ENCODE results near the gene ENGASE. TPM values are rescaled to one million over a fixed set of nuclear protein-coding genes. Genes with fewer than 3 reads are reported as not detected.
"Not testable (repeated sequence)": the region's sequence is repeated elsewhere in the genome, so short reads cannot be mapped to it uniquely, and the experiment has no call there.

Gene ENGASE, protein sequence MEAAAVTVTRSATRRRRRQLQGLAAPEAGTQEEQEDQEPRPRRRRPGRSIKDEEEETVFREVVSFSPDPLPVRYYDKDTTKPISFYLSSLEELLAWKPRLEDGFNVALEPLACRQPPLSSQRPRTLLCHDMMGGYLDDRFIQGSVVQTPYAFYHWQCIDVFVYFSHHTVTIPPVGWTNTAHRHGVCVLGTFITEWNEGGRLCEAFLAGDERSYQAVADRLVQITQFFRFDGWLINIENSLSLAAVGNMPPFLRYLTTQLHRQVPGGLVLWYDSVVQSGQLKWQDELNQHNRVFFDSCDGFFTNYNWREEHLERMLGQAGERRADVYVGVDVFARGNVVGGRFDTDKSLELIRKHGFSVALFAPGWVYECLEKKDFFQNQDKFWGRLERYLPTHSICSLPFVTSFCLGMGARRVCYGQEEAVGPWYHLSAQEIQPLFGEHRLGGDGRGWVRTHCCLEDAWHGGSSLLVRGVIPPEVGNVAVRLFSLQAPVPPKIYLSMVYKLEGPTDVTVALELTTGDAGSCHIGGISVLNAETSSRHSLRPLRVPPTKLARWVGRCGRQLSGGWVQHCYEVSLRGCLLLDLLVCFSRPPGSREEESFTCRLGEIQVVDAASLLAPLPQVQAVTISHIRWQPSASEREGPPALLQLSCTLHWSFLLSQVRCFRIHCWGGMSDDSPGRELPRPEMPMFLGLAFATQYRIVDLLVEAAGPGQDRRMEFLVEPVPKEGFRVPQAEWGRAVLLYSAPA
- total RNA-seq, result 7.0 and 9.1 TPM in 2 replicates

DNA sequence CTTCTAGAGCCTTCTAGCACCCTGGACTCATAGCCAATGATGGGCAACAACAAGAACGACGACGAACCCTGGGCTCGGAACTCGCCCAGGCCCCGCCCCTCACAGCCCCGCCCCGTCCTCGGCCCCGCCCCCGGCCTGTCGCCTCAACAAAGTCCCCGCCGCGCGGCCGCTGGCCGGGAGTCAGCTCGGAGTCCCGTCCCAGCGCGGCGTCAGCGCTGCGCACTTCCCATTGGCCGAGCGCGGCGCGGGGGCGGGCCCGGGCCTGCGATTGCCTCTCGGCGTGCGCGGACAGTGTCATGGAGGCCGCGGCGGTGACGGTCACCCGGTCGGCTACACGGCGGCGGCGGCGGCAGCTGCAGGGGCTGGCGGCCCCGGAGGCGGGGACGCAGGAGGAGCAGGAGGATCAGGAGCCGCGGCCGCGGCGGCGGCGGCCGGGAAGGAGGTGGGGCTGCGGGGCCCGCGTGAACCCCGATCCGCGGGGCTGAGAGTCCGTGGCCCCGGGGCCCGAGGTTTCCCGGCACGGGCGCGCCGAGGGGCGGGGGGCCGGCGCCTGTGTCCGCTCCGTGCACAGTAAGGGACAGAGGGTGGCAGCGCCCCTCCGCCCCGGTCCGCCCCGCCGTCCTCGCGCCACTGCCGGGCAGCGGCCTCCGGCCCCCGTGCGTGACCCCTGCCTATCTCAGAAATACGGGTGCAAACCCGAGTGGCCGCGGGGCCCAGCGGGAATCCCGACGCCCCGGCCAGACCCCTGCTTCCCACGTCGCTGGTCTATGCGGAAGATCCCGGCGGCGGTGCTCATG is at the start of gene ENGASE:
TSS of gene ENGASE (plus strand) at position 176 of the 797 bp plus-strand sequence. CDS start at position 297, 121 bp downstream.
- peak; percentile 92 to 95 for DNase-seq (ENCODE audit: low read depth in 2 of 2)

DNA sequence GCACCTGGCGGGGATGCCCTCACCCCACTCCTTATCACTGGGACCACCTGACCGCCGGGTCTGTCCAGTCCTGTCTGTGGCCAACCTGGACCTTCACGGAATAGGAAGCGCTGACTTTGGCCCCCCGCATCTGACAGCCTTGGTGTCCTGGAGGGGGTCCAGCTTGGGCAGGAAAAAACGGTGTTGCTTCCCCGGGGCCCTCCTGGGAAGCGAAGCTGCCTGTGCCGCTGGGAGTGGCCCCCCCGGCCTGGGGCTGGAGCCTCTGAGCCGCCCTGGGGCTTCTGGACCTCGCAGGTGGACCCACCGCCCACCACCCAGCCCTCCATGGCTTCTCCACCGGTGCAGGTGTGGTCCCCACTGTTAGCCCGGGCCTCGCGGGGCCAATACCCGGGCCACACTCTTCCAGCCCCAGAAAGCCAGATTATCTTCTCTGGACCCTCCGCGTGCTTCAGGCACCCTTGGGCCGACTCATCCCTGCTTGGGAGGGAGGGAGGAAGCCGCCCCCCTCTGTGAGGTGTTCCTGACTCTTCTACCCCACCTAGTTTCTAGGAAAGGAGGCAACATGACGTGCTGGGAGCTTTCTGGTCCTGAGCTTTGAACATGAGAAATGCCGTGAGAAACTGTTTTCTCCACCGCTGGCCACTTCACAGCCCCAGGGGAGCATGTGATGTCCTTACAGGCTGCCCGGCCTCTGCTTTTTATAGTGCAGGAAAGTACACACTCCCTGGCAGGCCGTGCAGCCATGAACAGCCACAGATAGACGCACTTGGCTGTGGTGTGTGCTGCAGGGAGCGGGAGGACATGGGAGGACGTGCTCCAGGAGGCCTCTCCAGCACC is 49.5 kb upstream of the ENGASE start:
- DNase-seq (ENCODE audit: low read depth in 2 of 2), result no peak

DNA sequence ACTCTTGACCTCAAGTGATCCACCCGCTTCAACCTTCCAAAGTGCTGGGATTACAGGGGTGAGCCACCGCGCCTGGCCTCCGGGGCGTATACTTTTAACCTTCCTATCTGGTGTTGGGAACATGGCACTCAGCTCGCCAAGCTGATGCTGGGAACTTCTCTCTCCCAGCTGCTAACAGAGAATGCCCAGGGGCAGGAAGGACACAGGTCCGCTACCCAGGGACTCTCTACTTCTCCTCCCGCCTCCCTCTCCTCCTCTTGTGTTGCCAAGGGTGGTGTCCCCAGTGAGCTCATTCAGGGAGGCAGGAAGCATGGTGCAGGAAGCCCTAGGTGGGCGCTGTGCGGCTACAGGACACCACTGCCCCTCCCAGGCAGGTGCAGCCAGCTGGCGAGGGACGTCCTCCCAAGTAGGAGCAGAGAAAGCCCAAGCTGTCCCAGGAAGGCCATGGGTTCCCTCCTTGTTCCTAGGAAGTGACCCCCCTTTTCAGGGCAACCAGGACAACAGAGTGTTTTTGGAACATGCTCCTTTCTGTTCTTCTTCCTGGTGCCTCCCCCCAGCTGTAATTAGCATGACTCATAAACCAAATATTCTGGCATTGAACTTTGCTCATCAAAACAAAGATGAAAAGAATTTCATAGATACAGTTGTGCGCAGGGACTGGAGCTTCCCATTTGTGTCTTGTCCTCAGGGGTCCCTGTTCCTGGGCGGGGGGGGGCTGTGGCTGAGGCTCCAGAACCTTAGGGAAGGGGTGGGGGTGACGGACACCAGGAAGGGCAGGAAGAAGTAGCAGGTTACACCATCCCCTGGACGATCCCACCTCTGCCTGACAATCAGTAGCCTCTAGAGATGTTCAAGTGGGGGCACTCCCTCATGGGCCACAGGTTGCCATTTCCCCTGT is 48.0 kb upstream of the ENGASE start:
- DNase-seq (ENCODE audit: low read depth in 2 of 2), result peak; percentile 29 to 70

DNA sequence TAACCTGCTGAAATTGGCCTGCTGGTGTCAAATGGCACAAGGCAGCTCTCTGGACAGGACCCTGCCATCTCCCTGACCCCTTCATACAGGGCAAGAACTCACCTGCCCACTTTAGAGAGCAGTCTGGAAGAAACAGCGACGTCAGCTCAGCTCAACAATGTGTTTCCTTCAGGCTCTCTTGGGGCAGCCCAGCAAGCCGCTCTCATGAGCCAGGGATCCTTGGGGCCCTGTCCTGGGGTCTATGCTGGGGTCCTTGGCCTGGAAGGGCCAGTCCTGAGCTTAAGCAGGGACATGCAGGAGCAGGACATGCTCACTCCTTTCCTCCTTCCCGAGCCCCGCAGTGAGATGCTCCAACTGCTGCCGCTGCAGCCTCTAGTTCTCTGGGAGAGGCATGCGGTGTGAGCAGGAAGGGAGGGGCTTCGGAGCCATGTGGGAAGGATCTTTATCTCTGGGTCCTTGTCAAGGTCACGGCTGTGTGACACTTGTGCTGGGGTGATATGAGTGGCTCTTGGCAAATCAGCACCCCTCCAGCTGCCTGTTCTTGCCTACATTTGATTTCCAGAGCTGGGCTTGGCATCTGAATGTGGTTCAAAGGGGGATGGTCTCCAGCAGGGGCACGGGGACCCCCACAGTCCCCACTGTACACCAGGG is 47.2 kb upstream of the ENGASE start:
- no peak for DNase-seq (ENCODE audit: low read depth in 2 of 2)

DNA sequence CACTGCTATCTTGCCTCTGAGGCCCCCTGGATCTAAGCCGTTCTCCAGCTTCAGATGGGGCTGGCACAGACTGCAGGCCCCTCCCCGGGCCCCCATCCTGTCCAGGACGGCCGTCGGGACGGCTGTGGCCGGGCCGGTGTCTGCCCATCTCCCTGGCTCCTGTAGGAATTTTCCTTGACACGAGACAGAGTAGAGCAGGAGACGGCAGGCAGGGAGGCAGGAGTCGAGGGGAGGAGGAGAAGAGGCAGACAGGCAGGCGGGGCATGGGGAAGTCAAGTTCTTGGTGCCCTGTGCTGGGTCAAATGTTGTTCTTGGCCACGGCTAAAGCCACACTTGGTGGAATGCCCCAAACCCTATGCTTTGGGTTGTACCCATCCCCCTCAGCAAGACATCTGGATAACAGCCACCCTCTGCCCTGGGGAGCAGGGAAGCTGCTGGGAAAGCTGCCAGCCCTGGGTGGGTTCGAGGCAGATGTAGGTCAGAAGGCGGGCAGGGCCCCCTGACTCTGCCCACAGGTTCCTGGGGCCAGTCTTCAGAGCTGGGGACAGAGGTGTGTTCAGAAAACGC is 46.6 kb upstream of the ENGASE start:
- DNase-seq (ENCODE audit: low read depth in 2 of 2), result peak in 1 of 2 donors; percentile 25

DNA sequence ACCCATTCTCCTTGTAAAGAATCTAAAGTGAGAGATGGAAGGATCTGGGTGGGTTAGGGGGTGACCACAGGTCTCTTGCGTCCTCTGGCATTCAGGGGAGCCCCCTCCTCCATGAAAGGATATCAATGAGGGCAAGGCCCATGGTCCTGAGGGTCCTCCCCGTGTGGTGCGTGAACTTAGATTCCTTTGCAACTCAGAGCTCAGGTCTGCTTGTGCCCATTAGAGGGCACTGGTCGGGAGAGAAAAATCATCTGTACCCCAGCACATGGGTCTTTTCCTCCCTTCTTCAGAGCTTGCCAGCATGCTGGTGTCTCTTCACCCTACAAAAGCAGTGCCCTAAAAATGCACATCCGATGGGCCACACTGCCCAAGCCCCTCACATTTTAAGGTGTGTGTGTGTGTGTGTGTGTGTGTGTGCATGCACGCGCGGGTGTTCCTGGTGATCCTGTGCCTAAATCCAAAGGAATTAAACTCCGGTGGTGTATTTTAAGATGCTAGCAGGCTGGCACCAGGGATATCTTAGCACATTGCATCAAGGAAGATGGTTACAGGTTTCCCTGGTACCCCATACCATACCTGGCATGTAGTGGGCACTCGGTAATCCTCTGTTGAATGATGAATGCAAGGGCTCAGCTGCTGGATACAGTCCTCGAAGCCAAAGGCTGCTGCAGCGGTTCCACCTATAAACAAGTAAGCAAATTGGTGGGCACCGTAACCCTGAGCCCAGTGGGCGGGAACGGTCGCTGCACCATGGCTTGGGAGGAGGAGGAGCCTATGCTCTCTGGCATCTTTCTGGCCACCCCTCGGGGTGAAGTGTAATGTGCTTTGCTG is 45.9 kb upstream of the ENGASE start:
- no peak for DNase-seq (ENCODE audit: low read depth in 2 of 2)

DNA sequence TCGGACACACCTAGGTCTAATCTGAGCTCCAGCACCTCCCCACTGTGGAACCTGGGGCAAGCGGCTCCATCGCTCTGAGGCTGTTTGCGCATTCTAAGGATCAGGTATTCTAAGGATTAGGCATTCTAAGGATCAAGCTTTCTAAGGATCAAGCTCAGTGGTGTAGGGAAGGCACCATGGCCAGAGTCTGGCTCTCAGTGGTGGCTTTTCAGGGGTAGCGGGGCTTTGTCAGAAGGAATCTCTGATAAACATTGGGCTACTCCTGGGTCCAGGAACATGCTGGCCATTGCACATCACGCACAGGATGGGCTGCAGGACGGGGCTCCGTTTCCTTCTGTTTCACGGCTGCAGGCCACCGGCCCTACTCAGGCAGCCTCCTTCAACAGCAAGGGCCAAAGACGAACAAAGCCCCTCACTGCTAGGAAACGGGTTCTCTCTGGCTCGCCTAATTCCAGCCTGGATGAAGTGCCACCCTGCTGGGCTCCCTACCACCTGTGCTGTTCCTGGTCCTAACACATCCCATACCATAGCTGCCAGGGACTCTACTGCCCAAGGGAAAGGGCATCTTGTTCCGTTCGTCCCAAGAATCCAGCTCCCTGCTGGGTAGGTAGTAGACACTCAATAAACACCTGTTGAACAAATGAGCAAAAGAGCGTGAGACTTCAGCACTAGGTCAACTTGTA is 45.2 kb upstream of the ENGASE start:
- DNase-seq (ENCODE audit: low read depth in 2 of 2), result no peak

DNA sequence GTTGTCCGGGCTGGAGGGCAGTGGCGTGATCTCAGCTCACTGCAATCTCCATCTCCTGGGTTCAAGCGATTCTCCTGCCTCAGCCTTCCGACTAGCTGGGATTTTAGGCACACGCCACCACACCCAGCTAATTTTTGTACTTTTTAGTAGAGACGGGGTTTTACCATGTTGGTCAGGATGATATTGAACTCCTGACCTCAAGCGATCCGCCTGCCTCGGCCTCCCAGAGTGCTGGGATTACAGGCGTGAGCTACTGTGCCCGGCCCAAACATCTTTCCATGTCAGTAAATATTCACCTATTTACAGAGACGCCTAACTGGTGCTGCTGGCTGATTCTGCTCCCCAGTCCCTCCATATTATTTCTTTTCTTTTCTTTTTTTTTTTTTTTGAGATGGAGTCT is 44.0 kb upstream of the ENGASE start:
- not testable (repeated sequence) for DNase-seq (ENCODE audit: low read depth in 2 of 2)

DNA sequence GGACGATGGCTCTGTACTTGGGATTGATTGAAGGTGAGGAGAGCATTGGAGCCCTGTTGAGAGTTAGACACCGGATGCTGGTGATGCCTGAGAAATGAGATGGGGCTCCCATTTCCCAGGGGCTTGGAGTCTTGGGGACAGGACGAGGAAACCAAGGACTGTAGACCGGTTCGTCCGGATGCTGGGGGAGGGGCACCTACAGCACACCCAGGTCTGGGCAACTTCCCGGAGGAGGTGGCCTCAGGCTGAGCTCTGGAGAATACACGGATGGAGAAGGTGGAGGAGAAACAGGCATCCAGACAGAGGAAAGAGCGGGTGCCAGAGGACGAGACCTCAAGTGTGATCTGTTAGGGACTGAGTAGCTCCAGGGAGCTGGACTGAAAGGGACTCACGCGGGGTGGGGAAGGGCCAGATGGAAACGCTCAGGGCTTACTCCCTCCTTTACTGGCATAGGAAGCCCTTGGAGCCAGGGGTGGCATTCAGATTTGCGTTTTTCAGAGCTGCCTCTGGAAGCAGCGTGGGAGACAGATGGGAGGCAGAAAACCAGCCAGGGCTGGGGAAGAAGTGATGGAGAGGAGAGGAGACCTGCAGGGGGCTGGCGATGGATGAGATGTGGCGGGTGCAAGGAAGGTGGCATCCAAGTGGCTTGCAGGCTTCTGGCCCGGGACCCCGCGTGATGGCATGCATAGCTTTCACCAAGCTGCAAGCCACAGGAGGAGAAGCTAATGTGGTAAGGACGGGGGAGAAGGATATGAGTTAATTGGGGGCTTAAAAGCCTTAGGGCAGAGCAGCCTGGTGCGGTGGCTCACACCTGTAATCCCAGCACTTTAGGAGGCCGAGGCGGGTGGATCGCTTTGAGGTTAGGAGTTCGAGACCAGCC is 42.4 kb upstream of the ENGASE start:
- no peak for DNase-seq (ENCODE audit: low read depth in 2 of 2)

DNA sequence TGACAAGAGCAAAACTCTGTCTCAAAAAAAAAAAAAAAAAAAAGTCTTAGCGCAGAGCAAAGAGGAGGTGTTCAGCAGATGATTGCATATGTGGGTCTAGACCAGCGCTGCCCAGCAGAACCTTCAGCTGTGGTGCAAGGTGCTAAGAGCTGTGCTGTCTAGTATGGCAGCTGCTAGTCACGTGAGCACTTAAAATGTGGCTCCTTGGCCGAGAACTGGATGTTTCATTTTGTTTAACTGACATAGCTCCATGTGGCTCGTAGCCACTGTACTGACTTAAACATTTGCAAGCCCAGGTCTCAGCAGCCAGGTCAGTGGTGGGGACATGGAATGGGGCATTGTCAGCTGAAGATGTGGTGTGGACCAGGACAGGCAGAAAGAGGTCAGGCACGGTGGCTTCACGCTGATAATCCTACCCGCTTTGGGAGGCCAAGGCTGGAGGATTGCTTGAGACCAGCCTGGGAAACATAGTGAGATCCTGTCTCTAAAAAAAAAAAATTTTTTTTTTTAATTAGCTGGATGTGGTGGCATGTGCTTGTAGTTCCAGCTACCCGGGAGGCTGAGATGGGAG is 41.5 kb upstream of the ENGASE start:
- DNase-seq (ENCODE audit: low read depth in 2 of 2), result no peak

DNA sequence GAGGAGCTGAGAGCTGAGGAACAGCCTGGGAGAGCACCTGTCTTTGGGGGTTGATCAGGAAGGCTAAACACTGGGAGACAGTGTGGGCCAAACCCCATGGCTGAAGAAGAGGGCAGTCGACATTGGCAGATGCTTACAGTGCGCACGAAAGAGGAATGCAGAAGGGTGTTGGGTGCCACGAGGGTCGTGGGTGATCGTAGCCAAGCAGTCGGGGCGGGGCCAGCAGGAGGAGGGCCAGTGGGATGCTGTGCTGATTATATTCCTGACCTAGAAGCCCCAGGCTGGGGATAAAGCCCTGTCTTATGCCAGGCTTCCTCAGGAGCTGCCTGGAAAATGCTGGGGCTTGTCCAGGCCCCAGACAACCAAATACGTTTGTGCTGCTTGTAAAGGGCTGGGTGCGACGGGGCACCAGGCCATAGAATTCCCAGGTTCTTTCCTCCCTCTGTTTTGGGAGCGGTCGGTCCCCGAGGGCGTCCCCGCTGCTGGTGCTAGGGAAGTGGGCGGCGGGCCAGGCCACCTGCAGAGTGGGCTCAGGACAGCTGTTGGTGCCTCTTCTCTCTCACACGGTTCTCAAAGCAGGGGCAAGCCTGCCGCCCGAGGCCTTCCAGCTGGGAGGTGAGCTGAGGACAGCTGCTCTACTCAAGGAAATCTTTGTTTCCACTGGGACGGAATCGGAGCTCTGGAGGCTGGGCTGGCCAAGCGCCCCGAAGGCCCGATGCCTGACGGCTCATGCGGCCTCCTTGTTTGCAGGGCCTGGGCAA is 40.7 kb upstream of the ENGASE start:
- DNase-seq (ENCODE audit: low read depth in 2 of 2), result no peak

DNA sequence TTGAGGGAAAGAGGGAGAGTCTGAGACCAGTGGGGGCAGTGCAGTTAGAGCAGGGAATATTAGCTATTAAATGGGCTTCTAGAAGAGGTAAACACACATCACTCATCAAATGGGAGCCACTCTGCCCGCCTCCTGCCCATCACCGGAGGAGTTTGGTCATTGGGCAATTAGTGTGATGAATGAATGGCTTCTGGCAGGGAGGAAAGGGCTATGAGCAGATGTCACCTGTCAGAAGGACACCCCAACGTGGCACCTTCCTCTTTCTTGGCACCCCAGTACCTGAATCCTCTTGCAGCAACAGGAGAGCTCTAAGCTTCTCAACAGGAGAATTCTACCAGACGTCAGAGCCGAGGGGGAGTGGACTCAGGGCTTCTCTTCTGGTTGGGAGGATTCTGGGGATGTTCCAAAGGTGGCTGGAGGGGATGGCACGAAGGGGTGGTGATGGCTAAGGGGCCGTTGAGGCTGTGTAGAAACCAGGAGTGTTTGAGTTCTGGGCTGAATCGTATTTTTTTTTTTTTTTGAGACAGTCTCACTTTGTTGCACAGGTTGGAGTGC is 39.6 kb upstream of the ENGASE start:
- DNase-seq (ENCODE audit: low read depth in 2 of 2), result no peak

DNA sequence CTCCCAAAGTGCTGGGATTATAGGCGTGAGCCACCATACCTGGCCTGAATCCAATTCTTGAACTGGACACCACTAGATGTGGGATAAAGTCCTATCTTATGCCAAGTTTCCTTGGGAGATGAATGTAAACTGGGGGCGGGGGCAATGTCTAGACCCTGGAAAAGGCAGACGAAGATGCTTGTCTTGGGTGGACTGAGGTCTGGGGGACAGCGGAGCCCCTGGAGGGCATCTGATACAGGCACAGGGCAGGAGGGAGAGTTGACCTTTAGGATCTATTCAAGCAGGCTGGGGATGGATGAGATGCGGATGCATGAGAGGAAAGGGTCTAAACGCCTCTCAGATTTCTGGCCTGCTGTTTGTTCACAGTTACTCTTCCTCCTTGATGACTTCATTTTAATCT is 38.9 kb upstream of the ENGASE start:
- DNase-seq (ENCODE audit: low read depth in 2 of 2), result no peak

DNA sequence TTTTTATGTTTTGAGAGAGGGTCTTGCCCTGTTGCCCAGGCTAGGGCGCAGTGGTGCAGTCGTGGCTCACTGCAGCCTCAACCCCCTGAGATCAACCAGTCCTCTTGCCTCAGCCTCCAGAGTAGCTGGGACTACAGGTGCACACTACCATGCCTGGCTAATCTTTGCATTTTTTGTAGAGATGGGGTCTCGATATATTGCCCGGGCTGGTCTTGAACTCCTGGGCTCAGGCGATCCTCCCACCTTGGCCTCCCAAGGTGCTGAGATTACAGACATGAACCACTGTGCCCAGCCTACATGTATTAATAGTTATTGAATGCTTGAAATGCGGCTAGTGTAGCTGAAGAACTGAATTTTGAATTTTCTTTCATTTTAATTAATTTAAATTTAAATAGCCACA is 38.4 kb upstream of the ENGASE start:
- DNase-seq (ENCODE audit: low read depth in 2 of 2), result no peak

DNA sequence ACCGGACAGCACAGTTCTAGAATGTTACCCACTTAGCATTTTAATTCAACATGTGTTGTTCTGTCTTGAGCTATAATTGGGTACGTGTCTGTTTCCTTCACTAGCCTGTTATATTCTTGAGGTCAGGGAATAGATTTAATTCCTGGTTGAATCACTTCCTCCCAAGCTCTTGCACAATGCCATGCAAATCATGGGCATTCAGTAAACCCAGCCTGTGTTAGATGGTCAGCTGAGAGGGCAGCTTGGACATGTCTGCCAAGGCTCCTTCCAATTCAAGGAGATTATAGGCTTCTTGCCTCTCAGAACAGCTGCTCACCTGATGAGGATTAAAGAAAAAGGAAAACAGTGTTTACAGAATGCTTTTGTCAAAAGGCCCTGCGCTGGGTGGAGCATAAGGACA is 38.0 kb upstream of the ENGASE start:
- peak; percentile 29 to 90 for DNase-seq (ENCODE audit: low read depth in 2 of 2)
